Brain microvascular endothelial cell (primary cell): ENCODE data around the gene TCEA3.

Experiments
- DNase-seq: peaks from one replicate; pipeline ENCODE4 v3.0.0-alpha.2; 2020
- H3K27ac ChIP-seq: fragments of 250-450 bp; sonication (Bioruptor Pico); 2 replicates; pipeline ENCODE4 v1.5.1; 2020; ENCODE audit warnings: mild to moderate bottlenecking, moderate library complexity
- H3K27me3 ChIP-seq: fragments of 250-450 bp; sonication (Bioruptor Pico); replicated peaks from 2 replicates; pipeline ENCODE4 v1.5.1; 2020; ENCODE audit warnings: mild to moderate bottlenecking
- H3K36me3 ChIP-seq: fragments of 250-450 bp; sonication (Bioruptor Pico); replicated peaks from 2 replicates; pipeline ENCODE4 v1.5.1; 2020; ENCODE audit warnings: mild to moderate bottlenecking
- H3K4me3 ChIP-seq: 2 replicates; pipeline ENCODE4 v1.5.1; 2011; ENCODE audit warnings: low read depth, mild to moderate bottlenecking, control low read depth, low read length, moderate library complexity
- CTCF ChIP-seq: IDR thresholded peaks from 2 replicates; pipeline ENCODE4 v1.5.1; 2011; ENCODE audit warnings: low read depth, mild to moderate bottlenecking, moderate library complexity, low read length, control low read depth, inconsistent platforms; ENCODE audit errors: missing control alignments
- in situ Hi-C: cut with HindIII; loops from 2 replicates; pipeline ENCODE4 v1.10.0; 2017; ENCODE audit warnings: low sequenced_read_pairs, low pct_ligation_motif_present

Gene TCEA3

GRCh38 chr1:23424293-23425192 is at the start of gene TCEA3:
Gene TCEA3 (minus strand): TSS chr1:23424748. CDS start chr1:23424633, 115 bp downstream.
- in situ Hi-C loops = loop anchor here (25.0 kb wide), 1 partner anchor 88 kb away; no protein-coding TSS in a partner anchor
- Histone ChIP-seq H3K27me3 (no peaks in the 10 kb centered on the region), H3K36me3 (no peaks in the 10 kb centered on the region), H3K4me3 (peak within 1 kb of the TSS; percentile 45), H3K27ac (no peak within 1 kb of the TSS)
- TF ChIP-seq CTCF = peak; percentile 2
- DNase-seq = no peak

GRCh38 chr1:23473037-23473800 is 48.7 kb upstream of the TCEA3 start:
- H3K27me3 ChIP-seq = no peaks in the 10 kb centered on the region
- in situ Hi-C loops = no loop called here
- H3K36me3 ChIP-seq = no peaks in the 10 kb centered on the region
- DNase-seq = no peak
- H3K4me3 ChIP-seq = no peak overlapping the region
- H3K27ac ChIP-seq = no peak overlapping the region
- TF ChIP-seq CTCF = no peak

- H3K27me3 ChIP-seq = no peaks in the 10 kb centered on the region
- H3K4me3 ChIP-seq = no peak overlapping the region
- in situ Hi-C loops = no loop called here
- no peaks in the 10 kb centered on the region for H3K36me3 ChIP-seq
- no peak for DNase-seq
- no peak overlapping the region for H3K27ac ChIP-seq
- TF ChIP-seq CTCF = no peak
Measured at GRCh38 chr1:23472351-23473036, 47.9 kb upstream of the TCEA3 start.

GRCh38 chr1:23471473-23472075 is 47.0 kb upstream of the TCEA3 start:
- no peaks in the 10 kb centered on the region for H3K27me3 ChIP-seq
- no peak for TF ChIP-seq CTCF
- in situ Hi-C loops = no loop called here

GRCh38 chr1:23470282-23471070 is 45.9 kb upstream of the TCEA3 start:
- in situ Hi-C loops = no loop called here
- DNase-seq = peak; percentile 16
- H3K27ac ChIP-seq = no peak overlapping the region
- H3K4me3 ChIP-seq = no peak overlapping the region
- no peak for TF ChIP-seq CTCF
- no peaks in the 10 kb centered on the region for H3K27me3 ChIP-seq
- no peaks in the 10 kb centered on the region for H3K36me3 ChIP-seq

More at GRCh38 chr1:23471473-23472075, 47.0 kb upstream of the TCEA3 start:
- no peak for DNase-seq
- Histone ChIP-seq H3K4me3 (no peak overlapping the region), H3K36me3 (no peaks in the 10 kb centered on the region), H3K27ac (no peak overlapping the region)
